ENCODE data around the gene C1orf122. TPM values are rescaled to one million over a fixed set of nuclear protein-coding genes. Genes with fewer than 3 reads are reported as not detected.

Gene C1orf122
- polyA plus RNA-seq, 1 experiment: 34.1 TPM

DNA sequence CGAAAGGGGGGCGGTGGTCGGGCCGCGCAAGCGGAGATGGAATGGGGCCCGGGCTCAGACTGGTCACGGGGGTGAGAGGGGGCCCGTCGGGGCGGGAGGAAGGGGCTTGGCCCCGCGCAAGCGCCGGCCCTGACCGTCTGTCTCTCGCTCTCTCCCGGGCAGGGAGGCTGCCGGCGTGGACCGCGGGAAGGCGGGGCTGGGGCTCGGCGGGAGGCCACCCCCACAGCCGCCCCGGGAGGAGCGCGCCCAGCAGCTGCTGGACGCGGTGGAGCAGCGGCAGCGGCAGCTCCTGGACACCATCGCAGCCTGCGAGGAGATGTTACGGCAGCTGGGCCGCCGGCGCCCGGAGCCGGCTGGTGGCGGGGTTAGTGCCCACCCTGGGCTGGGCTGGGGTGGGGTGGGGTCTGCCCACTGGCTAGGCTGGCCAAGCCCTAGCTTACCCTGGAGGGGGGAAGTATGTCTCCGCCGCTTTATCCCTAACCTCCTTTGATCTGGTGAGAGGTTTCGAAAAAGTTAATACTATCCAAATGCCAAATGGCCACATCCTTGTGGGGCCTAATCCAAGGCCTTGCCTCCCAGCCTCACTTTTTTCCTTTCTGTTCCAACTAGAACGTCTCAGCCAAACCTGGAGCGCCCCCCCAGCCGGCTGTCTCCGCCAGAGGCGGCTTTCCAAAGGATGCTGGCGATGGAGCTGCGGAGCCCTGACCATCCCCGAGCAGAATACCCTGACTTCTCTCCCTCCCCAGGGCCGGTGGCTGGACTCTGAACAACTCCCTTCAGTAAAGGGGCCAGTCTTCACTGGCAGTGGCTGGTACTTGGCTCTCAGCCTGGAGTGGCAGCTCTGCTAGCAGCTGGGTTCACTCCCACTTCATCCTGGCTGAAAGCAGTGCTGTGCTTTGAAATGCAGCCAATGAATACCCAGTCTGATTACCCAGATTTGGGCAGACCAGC is 1.1 kb downstream of the C1orf122 start:
- TF ChIP-seq CTCF (IDR thresholded peaks at IDR 0.05; ENCODE audit: insufficient read depth, low read depth, low read length): peak; percentile 29; the same call in 1 of the 2 replicates
- DNase-seq (ENCODE audit: low read depth): no peak
- POLR2A ChIA-PET: interaction anchor here (0.6 to 1.4 kb wide), 3 partner anchors 118 to 201 kb away, joined by 3 to 22 read pairs (median 10); a partner anchor contains a TSS
- Histone ChIP-seq H3K36me3 (ENCODE audit: control insufficient read depth, insufficient read depth, low read length) (peaks cover 19% of the 10 kb centered on the region), H3K27me3 (ENCODE audit: control insufficient read depth, insufficient read depth, low read length) (no peaks in the 10 kb centered on the region), H3K4me3 (ENCODE audit: low read depth, low read length) (peak overlapping the region; percentile 68)
- CTCF ChIA-PET: interaction anchor here (0.6 to 1.7 kb wide), 6 partner anchors 10 to 188 kb away, joined by 3 to 8 read pairs (median 3); partner anchors contain the start of genes CDCA8 and MTF1

DNA sequence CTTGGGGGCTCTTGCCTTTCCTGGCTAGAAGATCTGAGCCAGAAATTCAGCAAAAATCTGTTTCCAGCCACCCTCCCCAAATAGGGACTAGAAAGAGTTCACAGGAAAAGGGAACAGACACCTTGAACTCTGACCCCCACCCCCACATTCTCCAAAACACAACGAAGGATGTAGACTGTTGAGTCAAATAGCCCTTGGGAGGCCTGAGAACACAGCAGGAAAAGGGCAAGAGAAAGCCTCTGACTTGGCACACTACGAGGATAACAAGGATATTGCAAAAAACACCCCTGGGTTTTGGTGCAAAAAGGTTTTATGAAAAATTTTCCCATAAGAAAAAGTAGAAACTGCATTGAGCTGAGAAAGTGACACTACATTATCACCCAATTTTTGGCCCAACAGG is 2.4 kb downstream of the C1orf122 start:
- ChIA-PET POLR2A (no interaction called here), CTCF (no interaction called here)
- peaks cover 10% of the 10 kb centered on the region for H3K36me3 ChIP-seq (ENCODE audit: control insufficient read depth, insufficient read depth, low read length)
- no peaks in the 10 kb centered on the region for H3K27me3 ChIP-seq (ENCODE audit: control insufficient read depth, insufficient read depth, low read length)
- DNase-seq (ENCODE audit: low read depth): no peak
- H3K4me3 ChIP-seq (ENCODE audit: low read depth, low read length): no peak overlapping the region
- no peak for TF ChIP-seq CTCF (IDR thresholded peaks at IDR 0.05; ENCODE audit: insufficient read depth, low read depth, low read length)

DNA sequence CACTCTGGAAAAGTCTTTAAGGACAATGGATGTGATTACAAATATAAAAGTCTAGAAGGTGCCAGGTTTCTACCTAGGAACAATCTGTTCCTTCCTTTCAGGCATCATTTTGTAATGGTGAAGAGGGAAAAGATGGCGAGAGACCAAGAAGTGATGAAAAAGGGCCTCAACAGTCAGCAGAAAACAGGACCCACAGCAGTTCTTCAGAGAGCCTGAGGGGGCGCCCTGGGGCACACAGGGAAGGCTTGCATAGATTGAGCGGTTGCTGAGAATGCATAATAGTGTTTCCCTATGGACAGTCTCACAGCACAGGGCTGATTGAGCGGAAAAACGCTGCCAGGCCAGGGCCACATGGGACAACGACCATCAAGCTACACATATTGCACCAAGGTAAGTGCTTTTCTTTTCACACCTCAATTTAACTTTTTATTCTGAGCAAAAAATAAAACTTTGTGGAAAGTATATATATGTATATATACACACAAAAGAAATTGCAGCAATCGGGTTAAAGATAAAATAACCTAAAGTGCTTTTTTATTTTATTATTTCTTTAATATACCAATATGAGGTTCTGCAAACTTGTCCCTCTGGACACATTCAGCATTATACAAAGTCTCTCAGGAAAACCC is 3.6 kb downstream of the C1orf122 start:
- peaks cover 8% of the 10 kb centered on the region for H3K36me3 ChIP-seq (ENCODE audit: control insufficient read depth, insufficient read depth, low read length)
- no peak for DNase-seq (ENCODE audit: low read depth)
- POLR2A ChIA-PET: no interaction called here
- H3K4me3 ChIP-seq (ENCODE audit: low read depth, low read length): no peak overlapping the region
- peak; percentile 87 for TF ChIP-seq CTCF (IDR thresholded peaks at IDR 0.05; ENCODE audit: insufficient read depth, low read depth, low read length)
- CTCF ChIA-PET: interaction anchor here (1.2 kb wide), 1 partner anchor 48 kb away, joined by 5 read pairs; the partner anchor contains the start of gene MTF1
- no peaks in the 10 kb centered on the region for H3K27me3 ChIP-seq (ENCODE audit: control insufficient read depth, insufficient read depth, low read length)

- no peak overlapping the region for H3K4me3 ChIP-seq (ENCODE audit: low read depth, low read length)
- peaks cover 10% of the 10 kb centered on the region for H3K36me3 ChIP-seq (ENCODE audit: control insufficient read depth, insufficient read depth, low read length)
- DNase-seq (ENCODE audit: low read depth): no peak
- ChIA-PET CTCF (no interaction called here), POLR2A (no interaction called here)
- TF ChIP-seq CTCF (IDR thresholded peaks at IDR 0.05; ENCODE audit: insufficient read depth, low read depth, low read length): no peak
- no peaks in the 10 kb centered on the region for H3K27me3 ChIP-seq (ENCODE audit: control insufficient read depth, insufficient read depth, low read length)
Measured at GRCh38 chr1:37813529-37814145, 6.0 kb downstream of the C1orf122 start.

GRCh38 chr1:37814252-37814651 is 6.7 kb downstream of the C1orf122 start:
- no peak for TF ChIP-seq CTCF (IDR thresholded peaks at IDR 0.05; ENCODE audit: insufficient read depth, low read depth, low read length)
- POLR2A ChIA-PET: no interaction called here

More at GRCh38 chr1:37814252-37814651, 6.7 kb downstream of the C1orf122 start:
- Histone ChIP-seq H3K27me3 (ENCODE audit: control insufficient read depth, insufficient read depth, low read length) (no peaks in the 10 kb centered on the region), H3K4me3 (ENCODE audit: low read depth, low read length) (no peak overlapping the region), H3K36me3 (ENCODE audit: control insufficient read depth, insufficient read depth, low read length) (peaks cover 10% of the 10 kb centered on the region)
- DNase-seq (ENCODE audit: low read depth): no peak
- CTCF ChIA-PET: no interaction called here

All from BJ (cell line).